ENCODE measurements around the gene EPB41L5. TPM values are rescaled to one million over a fixed set of nuclear protein-coding genes. Genes with fewer than 3 reads are reported as not detected.
"Not testable (repeated sequence)": the region's sequence is repeated elsewhere in the genome, so short reads cannot be mapped to it uniquely, and the experiment has no call there.

The EPB41L5 gene
- total RNA-seq, 3 donors from 2014 or later, result 24.8 to 57.8 (median 42.3) TPM

GRCh38 chr2:120132190-120132589, 119.3 kb downstream of the EPB41L5 start:
- H3K4me3 ChIP-seq, result no peak overlapping the region
- intact Hi-C loops (cut with DNase I; ENCODE audit: low total_unique reads), result no loop called here
- TF ChIP-seq POLR2AphosphoS5 (IDR thresholded peaks at IDR 0.05), result no peak
- no peak for TF ChIP-seq CTCF (IDR thresholded peaks at IDR 0.05)
- no peak for TF ChIP-seq POLR2A (IDR thresholded peaks at IDR 0.05)
- H3K27ac ChIP-seq, result no peak overlapping the region
- no peaks in the 10 kb centered on the region for H3K27me3 ChIP-seq
- no peaks in the 10 kb centered on the region for H3K9me3 ChIP-seq
- no peaks in the 10 kb centered on the region for H3K4me1 ChIP-seq
- H3K36me3 ChIP-seq, result no peaks in the 10 kb centered on the region
- no peak for DNase-seq (ENCODE audit: low spot score in 2 of 2)

DNA sequence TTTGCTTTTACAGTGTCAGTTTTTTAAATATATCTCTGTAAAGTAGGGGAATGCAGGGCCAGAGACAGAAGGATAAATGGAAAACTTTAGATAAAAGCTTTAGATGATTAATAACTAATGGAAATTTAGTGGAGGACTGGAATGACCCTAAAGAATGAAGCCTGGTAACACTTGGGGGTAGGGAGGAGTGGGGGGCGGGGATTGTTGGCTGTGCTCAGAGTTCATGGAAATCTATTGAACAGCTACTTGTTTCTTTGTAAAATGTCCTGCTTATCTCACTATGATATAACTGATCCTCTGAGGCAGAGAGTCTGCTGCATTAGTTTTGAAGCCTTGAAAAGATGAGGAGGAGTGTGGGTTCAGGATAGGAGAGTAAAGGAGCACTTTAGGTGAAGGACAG, 119.8 kb downstream of the EPB41L5 start:
- TF ChIP-seq POLR2AphosphoS5 (IDR thresholded peaks at IDR 0.05), result no peak
- no peak for TF ChIP-seq CTCF (IDR thresholded peaks at IDR 0.05)
- TF ChIP-seq POLR2A (IDR thresholded peaks at IDR 0.05), result no peak
- Histone ChIP-seq H3K4me3 (no peak overlapping the region), H3K36me3 (no peaks in the 10 kb centered on the region), H3K4me1 (no peaks in the 10 kb centered on the region), H3K27ac (no peak overlapping the region), H3K27me3 (no peaks in the 10 kb centered on the region), H3K9me3 (no peaks in the 10 kb centered on the region)
- intact Hi-C loops (cut with DNase I; ENCODE audit: low total_unique reads), result no loop called here
- no peak for DNase-seq (ENCODE audit: low spot score in 2 of 2)

GRCh38 chr2:120133572-120134244, 120.8 kb downstream of the EPB41L5 start:
- Histone ChIP-seq H3K27me3 (no peaks in the 10 kb centered on the region), H3K36me3 (no peaks in the 10 kb centered on the region), H3K27ac (no peak overlapping the region), H3K4me3 (no peak overlapping the region), H3K9me3 (no peaks in the 10 kb centered on the region), H3K4me1 (no peaks in the 10 kb centered on the region)
- DNase-seq (ENCODE audit: low spot score in 2 of 2), result no peak
- TF ChIP-seq POLR2AphosphoS5 (IDR thresholded peaks at IDR 0.05), result no peak
- no peak for TF ChIP-seq CTCF (IDR thresholded peaks at IDR 0.05)
- TF ChIP-seq POLR2A (IDR thresholded peaks at IDR 0.05), result no peak
- intact Hi-C loops (cut with DNase I; ENCODE audit: low total_unique reads), result no loop called here

GRCh38 chr2:120134263-120134662, 121.4 kb downstream of the EPB41L5 start:
- Histone ChIP-seq H3K9me3 (no peaks in the 10 kb centered on the region), H3K36me3 (no peaks in the 10 kb centered on the region), H3K4me3 (no peak overlapping the region), H3K27me3 (no peaks in the 10 kb centered on the region), H3K27ac (no peak overlapping the region), H3K4me1 (no peaks in the 10 kb centered on the region)
- DNase-seq (ENCODE audit: low spot score in 2 of 2), result no peak
- no peak for TF ChIP-seq POLR2AphosphoS5 (IDR thresholded peaks at IDR 0.05)
- intact Hi-C loops (cut with DNase I; ENCODE audit: low total_unique reads), result no loop called here

DNA sequence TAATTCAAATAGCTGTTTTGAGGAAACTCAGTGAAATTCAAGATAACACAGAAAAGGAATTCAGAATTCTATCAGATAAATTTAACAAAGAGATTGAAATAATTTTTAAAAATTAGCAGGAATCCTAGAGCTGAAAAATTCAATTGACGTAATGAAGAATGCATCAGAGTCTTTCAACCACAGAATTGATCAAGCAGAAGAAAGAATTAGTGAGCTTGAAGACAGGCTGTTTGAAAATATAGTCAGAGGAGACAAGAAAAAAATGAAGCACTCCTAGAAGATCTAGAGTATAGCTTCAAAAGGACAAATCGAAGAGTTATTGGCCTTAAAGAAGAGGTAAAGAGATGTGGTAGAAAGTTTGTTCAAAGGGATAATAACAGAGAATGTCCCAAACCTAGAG, 122.1 kb downstream of the EPB41L5 start:
- H3K27ac ChIP-seq; H3K9me3 ChIP-seq; H3K27me3 ChIP-seq; H3K4me3 ChIP-seq; H3K36me3 ChIP-seq; H3K4me1 ChIP-seq; DNase-seq (ENCODE audit: low spot score in 2 of 2); intact Hi-C loops (cut with DNase I; ENCODE audit: low total_unique reads): not testable (repeated sequence)

DNA sequence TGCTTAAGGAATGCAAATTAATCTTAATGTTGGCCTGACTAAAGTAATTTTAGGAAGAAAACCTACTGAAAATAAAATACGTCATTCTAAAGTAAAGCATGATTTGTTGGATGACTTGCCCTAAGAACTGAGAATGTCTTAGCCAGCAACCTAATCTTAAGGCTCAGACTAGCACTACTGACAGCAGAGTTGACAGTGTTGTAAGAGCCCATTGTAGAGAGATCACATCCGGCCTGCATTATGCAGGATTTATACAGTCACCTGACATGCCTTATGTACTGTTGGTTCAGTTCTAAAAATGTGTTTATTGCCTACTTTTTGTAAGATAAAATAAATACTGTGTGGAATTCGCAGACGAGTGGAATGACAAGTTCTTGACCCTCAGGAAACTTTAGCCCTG, 128.0 kb downstream of the EPB41L5 start:
- Histone ChIP-seq H3K27me3 (no peaks in the 10 kb centered on the region), H3K4me1 (no peaks in the 10 kb centered on the region), H3K9me3 (no peaks in the 10 kb centered on the region), H3K4me3 (no peak overlapping the region), H3K27ac (no peak overlapping the region), H3K36me3 (no peaks in the 10 kb centered on the region)
- intact Hi-C loops (cut with DNase I; ENCODE audit: low total_unique reads), result loop anchor here (5.0 kb wide), 1 partner anchor 261 kb away; no protein-coding TSS in a partner anchor
- no peak for DNase-seq (ENCODE audit: low spot score in 2 of 2)
- no peak for TF ChIP-seq CTCF (IDR thresholded peaks at IDR 0.05)
- TF ChIP-seq POLR2AphosphoS5 (IDR thresholded peaks at IDR 0.05), result no peak
- no peak for TF ChIP-seq POLR2A (IDR thresholded peaks at IDR 0.05)

All from breast epithelium (tissue), 4 donors.